DMS114 treated with DMSO at 0.1 percent for 48 hours (cell line): ENCODE measurements around the gene LHPP.

ENCODE experiments used
- DNase-seq: peaks from one replicate; lab custom pipeline; 2025; ENCODE audit not compliant: unreplicated experiment; lab: John Stamatoyannopoulos, UW

Gene LHPP

GRCh38 chr10:124652200-124652599, 190.6 kb downstream of the LHPP start:
- no peak for DNase-seq

- no peak for DNase-seq
Observed at GRCh38 chr10:124652701-124653100, 191.1 kb downstream of the LHPP start.

DNA sequence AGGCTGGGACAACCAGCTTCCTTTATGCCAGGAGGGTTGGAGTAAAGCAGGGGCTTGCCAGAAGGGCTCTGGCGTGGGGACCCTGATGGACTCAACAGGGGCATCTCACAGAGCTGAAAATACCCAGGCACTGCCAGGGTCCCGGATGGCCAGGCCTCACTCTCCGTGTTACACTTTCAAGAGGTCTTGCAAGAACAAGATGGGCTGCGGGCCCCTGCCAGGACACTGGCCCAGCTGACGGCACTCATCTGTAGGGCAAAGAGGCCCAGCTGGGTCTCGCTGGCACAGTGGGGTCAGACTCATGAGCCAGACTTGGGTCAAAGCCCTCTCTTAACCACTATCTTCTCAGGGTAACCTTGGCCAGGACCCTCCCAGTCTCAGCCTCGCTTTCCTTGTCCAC, 191.7 kb downstream of the LHPP start:
- DNase-seq = no peak

- DNase-seq = no peak
Observed at GRCh38 chr10:124653811-124654651, 192.4 kb downstream of the LHPP start.

- no peak for DNase-seq
Observed at GRCh38 chr10:124654686-124655085, 193.1 kb downstream of the LHPP start.

GRCh38 chr10:124655191-124656112, 193.8 kb downstream of the LHPP start:
- DNase-seq = no peak

GRCh38 chr10:124656113-124656490, 194.5 kb downstream of the LHPP start:
- DNase-seq = no peak

GRCh38 chr10:124656541-124656940, 194.9 kb downstream of the LHPP start:
- DNase-seq = no peak

- DNase-seq = no peak
Observed at GRCh38 chr10:124657806-124658205, 196.2 kb downstream of the LHPP start.

DNA sequence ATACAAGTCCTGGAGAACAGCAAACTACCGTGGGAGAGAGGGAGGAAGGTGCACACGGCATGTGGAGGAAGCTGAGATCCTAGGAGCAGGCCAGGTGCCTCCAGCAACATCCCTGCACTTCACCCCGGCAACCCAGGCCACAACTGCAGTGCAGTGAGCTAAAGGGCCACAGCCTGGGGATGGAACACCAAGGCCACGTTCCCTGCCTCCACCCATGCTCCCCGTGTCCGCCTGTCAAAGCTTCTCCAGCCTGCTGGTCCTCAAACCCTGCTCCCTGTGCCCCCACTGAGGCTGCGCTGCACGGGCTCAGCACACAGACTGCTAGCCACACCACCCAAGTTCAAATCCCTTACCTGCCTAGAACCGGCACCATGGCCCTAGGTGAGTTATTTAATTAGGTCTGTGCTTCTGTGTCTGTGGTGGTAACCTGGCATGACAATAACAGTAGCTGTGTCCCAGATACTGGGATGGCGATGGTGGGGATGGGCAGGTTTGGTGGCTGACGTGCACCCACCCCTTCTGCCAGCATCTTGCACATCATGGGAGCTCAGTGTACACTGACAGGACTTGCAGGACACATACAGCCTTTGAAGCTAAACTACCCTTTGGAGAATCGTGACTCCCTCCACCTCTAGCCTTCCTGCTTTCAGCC, 197.1 kb downstream of the LHPP start:
- DNase-seq = no peak

DNA sequence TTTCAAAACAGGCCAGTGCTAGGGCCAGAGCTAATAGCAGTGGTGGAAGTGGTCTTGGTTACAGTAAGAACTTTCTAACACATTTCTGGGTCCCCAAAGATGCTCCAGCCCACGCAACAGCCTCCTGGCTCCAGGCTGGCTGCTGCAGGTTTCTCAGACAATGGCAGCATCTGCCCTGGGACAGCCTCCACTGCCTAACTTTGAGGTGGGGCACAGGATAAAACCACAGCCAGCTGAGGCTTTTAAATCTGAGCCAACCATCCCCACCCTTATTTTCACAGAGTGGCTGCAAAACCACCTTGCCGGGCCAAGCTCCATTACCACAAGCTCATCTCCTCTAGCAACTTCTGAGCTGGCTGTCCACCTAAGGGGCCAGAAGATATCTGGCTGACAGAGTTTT, 197.8 kb downstream of the LHPP start:
- DNase-seq = no peak

DNA sequence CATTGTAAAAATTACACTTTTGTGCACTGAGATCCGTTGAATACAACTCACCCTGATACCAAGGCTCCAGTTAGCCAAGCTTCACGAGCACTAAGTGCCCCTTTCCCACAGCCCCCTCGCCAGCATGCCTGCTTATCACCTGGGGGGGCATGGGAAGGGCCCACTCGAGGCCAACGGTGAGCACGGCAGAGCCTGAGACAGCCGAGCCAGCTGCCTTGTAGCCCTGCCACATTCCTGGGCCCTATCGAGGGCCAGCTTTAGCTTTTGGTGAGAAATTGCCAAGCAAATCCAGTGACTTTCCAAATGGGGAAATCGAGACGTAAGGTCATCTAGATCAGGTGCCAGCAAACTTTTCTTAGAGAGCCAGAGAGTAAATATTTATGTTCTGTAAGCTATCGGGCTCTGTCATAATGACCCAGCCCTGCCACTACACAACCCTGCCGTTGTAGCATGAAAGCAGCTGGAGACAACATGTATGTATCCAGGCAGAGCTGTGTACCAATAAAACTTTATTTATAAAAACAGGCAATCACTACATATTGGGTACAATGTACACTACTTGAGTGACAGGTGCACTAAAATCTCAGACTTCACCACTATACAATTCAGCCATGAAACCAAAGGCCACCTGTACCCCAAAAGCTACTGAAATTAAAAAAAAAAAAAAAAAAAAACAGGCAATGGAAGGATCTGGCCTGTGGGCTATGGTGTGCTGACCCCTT, 198.9 kb downstream of the LHPP start:
- DNase-seq = no peak

GRCh38 chr10:124661660-124662180, 200.1 kb downstream of the LHPP start:
- no peak for DNase-seq

GRCh38 chr10:124663228-124663627, 201.6 kb downstream of the LHPP start:
- no peak for DNase-seq
